NB4 (cell line): ENCODE results near the gene TRAPPC3L.

Experiments used
- POLR2A ChIP-seq: IDR thresholded peaks from 2 replicates; pipeline ENCODE4 v1.6.1; 2011; ENCODE audit warnings: mild to moderate bottlenecking; ENCODE audit not compliant: insufficient read length; ENCODE audit errors: extremely low read depth
- TF ChIP-seq, protein P1 (sequence below): IDR thresholded peaks from one replicate; pipeline ENCODE4 v1.5.1; 2012; ENCODE audit warnings: low read depth, low read length
- TF ChIP-seq, protein P2 (sequence below): IDR thresholded peaks from 2 replicates; pipeline ENCODE4 v1.6.1; 2011; ENCODE audit warnings: low read depth, low read length

- TF ChIP-seq, protein P1, sequence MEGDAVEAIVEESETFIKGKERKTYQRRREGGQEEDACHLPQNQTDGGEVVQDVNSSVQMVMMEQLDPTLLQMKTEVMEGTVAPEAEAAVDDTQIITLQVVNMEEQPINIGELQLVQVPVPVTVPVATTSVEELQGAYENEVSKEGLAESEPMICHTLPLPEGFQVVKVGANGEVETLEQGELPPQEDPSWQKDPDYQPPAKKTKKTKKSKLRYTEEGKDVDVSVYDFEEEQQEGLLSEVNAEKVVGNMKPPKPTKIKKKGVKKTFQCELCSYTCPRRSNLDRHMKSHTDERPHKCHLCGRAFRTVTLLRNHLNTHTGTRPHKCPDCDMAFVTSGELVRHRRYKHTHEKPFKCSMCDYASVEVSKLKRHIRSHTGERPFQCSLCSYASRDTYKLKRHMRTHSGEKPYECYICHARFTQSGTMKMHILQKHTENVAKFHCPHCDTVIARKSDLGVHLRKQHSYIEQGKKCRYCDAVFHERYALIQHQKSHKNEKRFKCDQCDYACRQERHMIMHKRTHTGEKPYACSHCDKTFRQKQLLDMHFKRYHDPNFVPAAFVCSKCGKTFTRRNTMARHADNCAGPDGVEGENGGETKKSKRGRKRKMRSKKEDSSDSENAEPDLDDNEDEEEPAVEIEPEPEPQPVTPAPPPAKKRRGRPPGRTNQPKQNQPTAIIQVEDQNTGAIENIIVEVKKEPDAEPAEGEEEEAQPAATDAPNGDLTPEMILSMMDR, result no peak
- TF ChIP-seq, protein P2, sequence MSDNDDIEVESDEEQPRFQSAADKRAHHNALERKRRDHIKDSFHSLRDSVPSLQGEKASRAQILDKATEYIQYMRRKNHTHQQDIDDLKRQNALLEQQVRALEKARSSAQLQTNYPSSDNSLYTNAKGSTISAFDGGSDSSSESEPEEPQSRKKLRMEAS, result no peak
- no peak for TF ChIP-seq POLR2A
Observed at GRCh38 chr6:116568821-116569755, 23.6 kb upstream of the TRAPPC3L start.
